CD4-positive, alpha-beta T cell (primary cell): ENCODE data around the gene SEC24A. TPM values are rescaled to one million over a fixed set of nuclear protein-coding genes. Genes with fewer than 3 reads are reported as not detected.
A peak's percentile ranks its signal among the peaks of the same experiment; 100 is the strongest.
"Not testable (repeated sequence)": the region's sequence is repeated elsewhere in the genome, so short reads cannot be mapped to it uniquely, and the experiment has no call there.

Experiments
- ATAC-seq: fragments of 200-7000 bp; cut with Tn5 transposase; one replicate; pipeline ENCODE4 v1.10.0; 2022; ENCODE audit warnings: mild to moderate bottlenecking; ENCODE audit not compliant: poor library complexity
- CTCF ChIA-PET: fragments of 350-600 bp; sonication (Branson Sonifier 250); formaldehyde crosslinking; loops from one replicate; lab custom pipeline; 2021; ENCODE audit warnings: antibody characterized with exemption, inconsistent platforms; lab: Charles Lee
- POLR2A ChIA-PET: fragments of 350-600 bp; sonication (Branson Sonifier 250); formaldehyde crosslinking; loops from one replicate; lab custom pipeline; 2021; ENCODE audit warnings: antibody characterized with exemption, inconsistent platforms; lab: Charles Lee
- DNase-seq, 14 experiments: peaks; one replicate each; pipeline ENCODE4 v3.0.0-alpha.2; 2013 to 2020; ENCODE audit warnings: mixed read lengths in 2 of 14
- H3K27ac ChIP-seq, 2 donors: one replicate each; pipeline versions ENCODE4 v1.5.1 to v1.7.0; 2013; ENCODE audit warnings: low read length in 2 of 2, low read depth in 1 of 2, mild to moderate bottlenecking in 1 of 2
- H3K27me3 ChIP-seq, 2 experiments: 1 replicate in 1 of 2; 2 replicates in 1 of 2; pipeline versions ENCODE4 v1.6.1 to v1.7.0; 2013; ENCODE audit warnings: low read length in 2 of 2, control low read depth in 1 of 2, mild to moderate bottlenecking in 1 of 2, moderate library complexity in 1 of 2; ENCODE audit not compliant: insufficient read depth in 2 of 2, control insufficient read depth in 1 of 2
- H3K36me3 ChIP-seq: one replicate; pipeline ENCODE4 v1.6.1; 2013; ENCODE audit warnings: low read length, control low read depth; ENCODE audit not compliant: insufficient read depth
- H3K4me1 ChIP-seq: one replicate; pipeline ENCODE4 v1.6.1; 2013; ENCODE audit warnings: low read length, control low read depth; ENCODE audit not compliant: insufficient read depth
- H3K4me3 ChIP-seq: one replicate; pipeline ENCODE4 v1.5.1; 2013; ENCODE audit warnings: mild to moderate bottlenecking, low read length, moderate library complexity
- H3K9me3 ChIP-seq, 2 experiments: 1 replicate in 1 of 2; 2 replicates in 1 of 2; pipeline versions ENCODE4 v1.6.1 to v1.7.0; 2013; ENCODE audit warnings: low read length in 2 of 2, mild to moderate bottlenecking in 2 of 2, control low read depth in 1 of 2, moderate library complexity in 1 of 2; ENCODE audit not compliant: control insufficient read depth in 1 of 2, insufficient read depth in 1 of 2
- H3K27ac Mint-ChIP-seq: one replicate; pipeline ENCODE4 v1.8.0; 2020; ENCODE audit warnings: mixed read lengths
- H3K27me3 Mint-ChIP-seq: one replicate; pipeline ENCODE4 v1.8.0; 2021; ENCODE audit warnings: mixed read lengths
- H3K36me3 Mint-ChIP-seq: one replicate; pipeline ENCODE4 v1.8.0; 2021; ENCODE audit warnings: low read depth, mixed read lengths
- H3K4me1 Mint-ChIP-seq: one replicate; pipeline ENCODE4 v1.8.0; 2021; ENCODE audit warnings: low read depth, mixed read lengths
- H3K4me3 Mint-ChIP-seq: one replicate; pipeline ENCODE4 v1.8.0; 2020; ENCODE audit warnings: mild to moderate bottlenecking, mixed read lengths
- H3K9me3 Mint-ChIP-seq: one replicate; pipeline ENCODE4 v1.8.0; 2020; ENCODE audit warnings: mixed read lengths
- CTCF ChIP-seq: fragments of 200-600 bp; IDR thresholded peaks from one replicate; pipeline ENCODE4 v1.8.0; 2022; ENCODE audit warnings: antibody characterized with exemption, mild to moderate bottlenecking
- intact Hi-C, 2 experiments: fragments of 100-400 bp; cut with DNase I in 1 of 2; cut with micrococcal nuclease in 1 of 2; formaldehyde crosslinking; loops; one replicate each; pipeline versions ENCODE4 v1.15.1 to v1.9.0; 2023 to 2025; cut with DNase I, micrococcal nuclease
- total RNA-seq, 174 experiments: library from RNA in 2 of 174; stranded (reverse) in 2 of 174; gene quantifications; one replicate each; pipeline ENCODE4 v1.2.3 and lab custom pipeline; 2021 to 2026

The SEC24A gene
- total RNA-seq, 2 experiments from 2014 or later, result 11.7 to 12.3 TPM

DNA sequence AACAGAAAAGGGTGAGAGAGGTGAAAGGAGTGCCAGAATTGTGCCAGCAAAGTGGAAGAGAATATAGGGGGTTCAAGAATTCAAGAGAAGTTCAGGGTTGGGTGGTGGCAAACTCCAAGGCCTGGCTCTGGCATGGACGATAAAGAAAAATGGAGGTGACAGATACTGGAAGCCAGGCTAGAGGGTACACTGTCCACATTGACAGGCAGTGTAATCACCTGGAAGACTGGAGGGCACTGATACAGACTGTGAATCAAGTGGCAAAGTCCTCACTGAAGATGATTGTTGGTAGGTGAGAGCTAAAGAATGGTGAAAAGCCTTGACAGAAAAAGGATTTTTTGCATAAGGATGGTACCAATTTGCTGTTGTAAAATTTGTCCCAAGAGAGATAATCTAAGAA, 23.0 kb upstream of the SEC24A start:
- TF ChIP-seq CTCF, result no peak
- no peak overlapping the region for H3K27ac Mint-ChIP-seq

GRCh38 chr5:134626369-134627014, 22.1 kb upstream of the SEC24A start:
- CTCF ChIA-PET, result interaction anchor here (0.7 kb wide), 1 partner anchor 137 kb away, joined by 3 read pairs; no protein-coding TSS in a partner anchor
- no peak for TF ChIP-seq CTCF

More for the DNA sequence above, 23.0 kb upstream of the SEC24A start:
- ChIA-PET POLR2A (no interaction called here), CTCF (no interaction called here)
- no peak overlapping the region for H3K4me3 Mint-ChIP-seq
- Histone ChIP-seq H3K9me3 (no peaks in the 10 kb centered on the region), H3K27ac (no peak overlapping the region), H3K4me1 (peaks cover 3% of the 10 kb centered on the region), H3K4me3 (no peak overlapping the region), H3K36me3 (peaks cover 28% of the 10 kb centered on the region), H3K27me3 (no peaks in the 10 kb centered on the region)
- no peaks in the 10 kb centered on the region for H3K27me3 Mint-ChIP-seq
- ATAC-seq, result no peak
- no peak for DNase-seq
- H3K9me3 Mint-ChIP-seq, result no peaks in the 10 kb centered on the region
- intact Hi-C loops, result no loop called here
- H3K36me3 Mint-ChIP-seq, result peaks cover 43% of the 10 kb centered on the region
- peaks cover 23% of the 10 kb centered on the region for H3K4me1 Mint-ChIP-seq

GRCh38 chr5:134634227-134634626, 14.4 kb upstream of the SEC24A start:
- H3K4me3 ChIP-seq, result no peak overlapping the region
- H3K9me3 Mint-ChIP-seq, result no peaks in the 10 kb centered on the region
- peak overlapping the region; percentile 63 for H3K4me3 Mint-ChIP-seq
- peaks cover 20% of the 10 kb centered on the region for H3K4me1 ChIP-seq
- ChIA-PET POLR2A (interaction anchor here (1.3 to 3.4 kb wide), 3 partner anchors 14 to 408 kb away, joined by 3 to 13 read pairs (median 7); partner anchors contain the start of genes CAMLG, PPP2CA and SEC24A), CTCF (interaction anchor here (1.1 kb wide), 1 partner anchor 15 kb away, joined by 3 read pairs; no protein-coding TSS in a partner anchor)
- peaks cover 21% of the 10 kb centered on the region for H3K4me1 Mint-ChIP-seq
- ATAC-seq (no peak), DNase-seq (no peak)
- H3K27ac ChIP-seq, result no peak overlapping the region
- H3K36me3 Mint-ChIP-seq, result peaks cover 8% of the 10 kb centered on the region
- no peak for TF ChIP-seq CTCF
- no peak overlapping the region for H3K27ac Mint-ChIP-seq
- intact Hi-C loops, result loop anchor here in 1 of 2 experiments (5.0 kb wide), 4 partner anchors 103 to 407 kb away; partner anchors contain the start of genes CAMLG, CDKN2AIPNL, JADE2 and PPP2CA
- no peaks in the 10 kb centered on the region for H3K27me3 Mint-ChIP-seq
- H3K27me3 ChIP-seq, result no peaks in the 10 kb centered on the region
- no peaks in the 10 kb centered on the region for H3K9me3 ChIP-seq
- H3K36me3 ChIP-seq, result no peaks in the 10 kb centered on the region

More at GRCh38 chr5:134626369-134627014, 22.1 kb upstream of the SEC24A start:
- POLR2A ChIA-PET, result no interaction called here
- DNase-seq (no peak), ATAC-seq (no peak)
- Histone ChIP-seq H3K27ac (no peak overlapping the region), H3K27me3 (no peaks in the 10 kb centered on the region), H3K9me3 (no peaks in the 10 kb centered on the region), H3K36me3 (peaks cover 20% of the 10 kb centered on the region), H3K4me1 (peaks cover 5% of the 10 kb centered on the region), H3K4me3 (no peak overlapping the region)
- intact Hi-C loops, result no loop called here
- Mint-ChIP-seq H3K27me3 (no peaks in the 10 kb centered on the region), H3K27ac (no peak overlapping the region), H3K9me3 (no peaks in the 10 kb centered on the region), H3K4me3 (no peak overlapping the region), H3K36me3 (peaks cover 41% of the 10 kb centered on the region), H3K4me1 (peaks cover 30% of the 10 kb centered on the region)

GRCh38 chr5:134635366-134635765, 13.2 kb upstream of the SEC24A start:
- DNase-seq, H3K9me3 ChIP-seq, H3K27me3 ChIP-seq, ATAC-seq, H3K36me3 Mint-ChIP-seq, H3K4me3 ChIP-seq, intact Hi-C loops, H3K27ac ChIP-seq, CTCF ChIA-PET, H3K36me3 ChIP-seq, H3K27me3 Mint-ChIP-seq, H3K9me3 Mint-ChIP-seq: not testable (repeated sequence)
- POLR2A ChIA-PET, result interaction anchor here (2.2 kb wide), 1 partner anchor 13 kb away, joined by 7 read pairs; the partner anchor contains the start of gene SEC24A
- peak overlapping the region; percentile 77 for H3K4me3 Mint-ChIP-seq
- peaks cover 21% of the 10 kb centered on the region for H3K4me1 Mint-ChIP-seq
- peak overlapping the region; percentile 39 for H3K27ac Mint-ChIP-seq
- peaks cover 19% of the 10 kb centered on the region for H3K4me1 ChIP-seq
